GM12892 (cell line): ENCODE measurements around the gene LEF1.

ENCODE experiments used
- POLR2A ChIP-seq: IDR thresholded peaks from 2 replicates; pipeline ENCODE4 v1.6.1; 2011; ENCODE audit warnings: low read depth, low read length, control low read depth
- POLR2AphosphoS5 ChIP-seq: IDR thresholded peaks from 2 replicates; pipeline ENCODE4 v1.6.1; 2011; ENCODE audit warnings: low read depth, low read length, control low read depth
- TAF1 ChIP-seq: IDR thresholded peaks from 2 replicates; pipeline ENCODE4 v1.6.1; 2011; ENCODE audit warnings: low read depth, mild to moderate bottlenecking, control low read depth, low read length, borderline replicate concordance

DNA sequence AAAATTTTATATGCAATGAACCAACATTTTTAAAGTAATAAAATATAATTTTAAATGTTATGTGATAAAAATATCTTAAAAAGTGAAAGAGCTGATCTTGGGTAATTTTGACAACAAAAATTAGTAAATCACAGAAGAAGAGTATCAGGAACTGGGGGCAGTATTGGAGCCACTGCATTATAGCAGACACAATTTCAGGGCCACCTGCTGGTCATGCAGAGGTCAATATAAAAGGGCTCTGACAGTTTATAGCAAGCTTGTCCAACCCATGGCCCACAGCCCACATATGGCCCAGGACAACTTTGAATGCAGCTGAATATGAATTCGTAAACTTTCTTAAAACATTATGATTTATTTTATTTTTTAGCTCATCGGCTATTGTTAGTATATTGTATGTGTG, 13.0 kb upstream of the LEF1 start:
- TF ChIP-seq POLR2AphosphoS5 (no peak), POLR2A (no peak), TAF1 (no peak)
